GM12865 (cell line): ENCODE measurements around the gene TET3.
"Not testable (repeated sequence)": the region's sequence is repeated elsewhere in the genome, so short reads cannot be mapped to it uniquely, and the experiment has no call there.

Experiments used
- DNase-seq: peaks from one replicate; pipeline ENCODE4 v3.0.0; 2010; ENCODE audit warnings: low read depth
- H3K4me3 ChIP-seq: 2 replicates; pipeline ENCODE4 v1.5.1; 2011; ENCODE audit warnings: mild to moderate bottlenecking, low read depth, low read length, control low read depth
- TF ChIP-seq, protein P1 (sequence below): IDR thresholded peaks from 2 replicates; pipeline ENCODE4 v1.5.1; 2011; ENCODE audit warnings: low read length, control low read depth, low read depth, inconsistent platforms; ENCODE audit not compliant: insufficient read depth; ENCODE audit errors: missing control alignments

Gene TET3

DNA sequence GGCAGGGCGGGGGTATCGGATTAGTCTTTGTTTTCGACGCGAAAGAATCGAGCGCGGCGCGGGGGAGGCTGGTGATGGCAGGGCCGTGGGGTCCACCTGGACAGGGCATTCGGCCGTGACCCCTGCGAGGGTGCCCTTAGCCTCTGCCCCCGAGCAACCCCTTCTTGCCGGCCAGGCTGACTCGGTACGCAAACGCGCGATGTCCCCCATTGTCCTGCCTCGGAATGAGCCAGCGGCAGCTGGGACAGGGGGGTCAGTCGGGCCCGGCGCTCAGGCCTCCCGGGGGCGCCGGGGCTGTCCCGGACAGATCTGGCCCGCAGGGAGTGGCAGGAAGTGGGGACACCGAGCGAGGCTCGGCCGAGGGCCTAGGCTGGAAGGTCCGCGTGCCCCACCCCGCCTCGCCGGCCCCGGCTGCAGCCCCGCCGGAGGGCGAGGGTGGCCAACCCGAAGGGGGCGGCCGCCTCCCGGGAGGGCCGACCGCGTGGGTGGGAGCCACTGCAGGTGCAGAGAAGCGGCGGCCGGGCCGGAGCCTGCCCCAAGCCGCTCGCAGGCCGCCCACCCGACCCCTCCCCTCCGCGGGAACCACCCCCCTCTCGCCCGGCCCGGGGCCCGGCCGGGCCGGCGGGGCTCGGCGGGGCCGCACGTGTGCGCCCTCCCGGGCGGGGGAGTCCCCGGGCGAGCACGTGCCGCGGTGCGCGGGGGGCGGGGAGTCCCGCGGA, at the start of gene TET3:
TSS of gene TET3 (plus strand) at position 708 of the 719 bp plus-strand sequence. CDS start 1,494 bp downstream, outside the sequence.
- DNase-seq, result peak; percentile 85
- TF ChIP-seq, protein P1, sequence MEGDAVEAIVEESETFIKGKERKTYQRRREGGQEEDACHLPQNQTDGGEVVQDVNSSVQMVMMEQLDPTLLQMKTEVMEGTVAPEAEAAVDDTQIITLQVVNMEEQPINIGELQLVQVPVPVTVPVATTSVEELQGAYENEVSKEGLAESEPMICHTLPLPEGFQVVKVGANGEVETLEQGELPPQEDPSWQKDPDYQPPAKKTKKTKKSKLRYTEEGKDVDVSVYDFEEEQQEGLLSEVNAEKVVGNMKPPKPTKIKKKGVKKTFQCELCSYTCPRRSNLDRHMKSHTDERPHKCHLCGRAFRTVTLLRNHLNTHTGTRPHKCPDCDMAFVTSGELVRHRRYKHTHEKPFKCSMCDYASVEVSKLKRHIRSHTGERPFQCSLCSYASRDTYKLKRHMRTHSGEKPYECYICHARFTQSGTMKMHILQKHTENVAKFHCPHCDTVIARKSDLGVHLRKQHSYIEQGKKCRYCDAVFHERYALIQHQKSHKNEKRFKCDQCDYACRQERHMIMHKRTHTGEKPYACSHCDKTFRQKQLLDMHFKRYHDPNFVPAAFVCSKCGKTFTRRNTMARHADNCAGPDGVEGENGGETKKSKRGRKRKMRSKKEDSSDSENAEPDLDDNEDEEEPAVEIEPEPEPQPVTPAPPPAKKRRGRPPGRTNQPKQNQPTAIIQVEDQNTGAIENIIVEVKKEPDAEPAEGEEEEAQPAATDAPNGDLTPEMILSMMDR, result no peak
- H3K4me3 ChIP-seq, result peak within 1 kb of the TSS; percentile 82

DNA sequence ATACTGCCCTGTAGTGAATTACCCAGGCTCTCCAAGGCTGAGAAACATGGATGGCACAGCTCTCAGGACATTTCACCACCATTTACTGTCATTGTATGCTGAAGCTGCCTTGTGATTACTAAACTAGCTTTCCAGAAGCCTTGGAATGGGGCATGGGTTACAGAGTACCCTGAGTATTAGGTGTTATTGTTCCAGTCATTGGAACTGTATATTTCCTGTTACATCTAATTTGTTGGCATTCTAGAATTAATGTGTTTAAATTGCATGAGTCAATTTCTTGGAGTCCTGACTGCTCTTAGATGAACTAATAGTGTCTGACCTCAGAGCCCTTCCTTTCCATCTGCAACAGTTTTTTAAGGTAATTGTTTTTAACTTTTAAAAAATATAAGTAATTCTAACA, 49.1 kb upstream of the TET3 start:
- DNase-seq, result no peak
- H3K4me3 ChIP-seq, result no peak overlapping the region
- TF ChIP-seq, protein P1, result no peak

DNA sequence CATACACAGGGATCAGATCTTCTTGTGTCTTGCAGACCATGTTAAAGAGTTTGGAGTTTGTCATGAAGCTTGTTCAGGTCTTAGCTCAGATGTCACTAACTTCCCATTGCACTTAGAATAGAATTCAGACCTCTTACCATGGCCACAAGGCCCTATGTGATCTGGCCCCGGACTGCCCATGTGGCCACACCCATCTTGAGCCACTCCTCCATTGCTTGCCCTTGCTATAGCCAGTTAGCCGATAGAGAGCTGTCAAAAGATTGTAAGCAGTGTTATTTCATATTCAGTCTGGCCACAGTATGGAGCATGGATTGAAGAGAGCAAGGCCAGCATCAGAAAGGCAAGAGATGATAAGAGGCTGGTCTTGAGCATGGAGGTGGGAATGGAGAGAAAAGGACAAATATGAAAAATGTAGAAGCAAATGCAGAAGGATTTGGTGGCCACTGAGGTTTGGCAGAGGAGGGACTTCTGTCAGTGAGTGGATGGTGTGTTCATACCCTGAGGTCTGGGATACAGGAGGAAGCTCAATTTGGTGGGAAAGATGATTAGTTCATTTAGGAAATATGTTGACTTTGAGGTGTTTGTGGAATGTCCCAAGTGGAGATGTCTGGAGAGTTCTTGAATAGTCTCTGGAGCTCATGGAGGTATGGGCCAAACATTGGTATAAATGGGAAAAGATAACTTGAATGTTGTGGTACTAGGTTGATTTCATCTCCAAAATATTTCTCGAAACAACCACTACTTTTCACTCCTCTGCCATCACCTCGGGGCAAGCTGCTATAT, 47.4 kb upstream of the TET3 start:
- no peak for DNase-seq
- H3K4me3 ChIP-seq, result no peak overlapping the region
- TF ChIP-seq, protein P1, result no peak

DNA sequence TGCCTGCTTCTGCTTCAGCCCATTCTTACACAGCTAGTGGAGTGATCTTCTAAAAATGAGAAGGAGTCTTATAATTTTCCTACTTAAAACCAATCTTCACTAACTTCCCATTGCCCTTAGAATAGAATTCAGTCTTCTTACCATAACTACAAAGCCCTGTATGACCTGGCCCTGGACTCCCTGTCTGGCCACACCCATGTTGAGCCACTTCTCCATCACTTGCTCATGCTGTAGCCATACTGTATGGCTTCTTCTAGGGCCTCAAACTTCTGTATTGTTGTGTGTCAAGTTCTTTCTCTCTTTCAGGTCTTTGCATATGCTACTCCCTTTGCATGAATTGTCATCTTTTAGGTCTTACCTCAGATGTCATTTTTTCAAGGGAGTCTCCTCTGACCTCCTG, 46.8 kb upstream of the TET3 start:
- no peak overlapping the region for H3K4me3 ChIP-seq
- no peak for DNase-seq
- TF ChIP-seq, protein P1, result no peak

DNA sequence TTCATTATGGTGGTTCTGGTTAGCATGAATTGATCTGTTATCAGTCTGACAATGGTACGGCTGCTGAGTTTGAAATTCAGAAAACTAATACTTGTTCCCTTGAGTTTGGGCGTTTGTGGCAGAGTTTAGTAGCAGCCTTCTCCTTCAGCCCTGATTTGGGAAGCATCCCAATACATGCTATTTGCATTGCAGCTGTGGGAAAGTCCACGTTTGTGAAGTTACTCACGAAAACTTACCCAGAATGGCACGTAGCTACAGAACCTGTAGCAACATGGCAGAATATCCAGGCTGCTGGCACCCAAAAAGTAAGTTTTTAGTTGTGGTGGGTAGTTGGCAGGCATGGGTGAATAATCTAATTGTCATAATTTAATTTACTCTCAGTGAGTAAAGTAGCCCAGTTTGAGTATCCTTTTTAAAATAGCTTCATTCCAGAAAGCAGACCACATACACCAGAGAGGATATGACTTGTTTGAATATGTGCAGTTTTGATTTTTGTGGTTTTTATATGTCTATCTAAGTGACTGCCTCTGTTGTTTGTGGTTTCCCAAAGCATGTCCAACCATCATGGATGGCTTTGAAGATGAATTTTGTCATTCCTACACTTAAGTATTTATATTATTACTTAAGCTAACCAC, 45.9 kb upstream of the TET3 start:
- TF ChIP-seq, protein P1, result no peak
- no peak for DNase-seq
- no peak overlapping the region for H3K4me3 ChIP-seq

DNA sequence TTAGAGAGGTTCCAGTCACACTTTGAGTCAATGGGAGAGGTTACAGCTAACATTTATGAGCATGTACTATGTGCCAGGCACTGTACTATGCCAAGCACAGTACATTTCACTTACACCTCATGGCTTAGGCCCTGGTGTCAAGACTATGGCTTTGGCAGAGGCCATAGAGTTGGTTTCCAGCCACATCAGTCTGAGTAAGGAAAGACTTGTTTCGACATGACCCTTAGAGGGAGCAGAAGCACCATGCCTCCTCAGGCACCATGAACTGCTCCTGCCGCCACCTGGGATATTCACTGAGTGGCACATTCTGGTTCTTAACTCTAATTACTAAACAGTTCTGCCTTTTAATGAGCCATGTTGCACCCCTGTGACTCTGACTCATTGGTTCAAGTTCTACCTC, 45.3 kb upstream of the TET3 start:
- DNase-seq, result no peak
- H3K4me3 ChIP-seq, result no peak overlapping the region
- TF ChIP-seq, protein P1, result no peak

DNA sequence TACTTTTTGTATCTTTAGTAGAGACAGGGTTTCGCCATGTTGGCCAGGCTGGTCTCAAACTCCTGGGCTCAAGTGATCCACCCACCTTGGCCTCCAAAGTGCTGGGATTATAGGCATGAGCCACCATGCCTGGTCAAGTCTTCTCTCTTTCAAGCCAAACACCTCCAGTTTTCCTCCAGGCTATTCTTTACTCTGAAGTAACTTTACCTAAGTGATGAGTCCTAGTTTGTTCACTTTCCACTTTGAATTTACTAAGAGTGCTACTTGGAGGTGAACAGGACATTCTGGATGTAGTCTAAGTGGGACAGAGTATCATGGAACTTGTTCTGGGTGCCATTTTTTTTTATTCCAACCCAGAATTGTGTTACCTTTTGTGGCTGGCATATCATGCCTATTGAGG, 44.6 kb upstream of the TET3 start:
- DNase-seq, H3K4me3 ChIP-seq: not testable (repeated sequence)
